HG03196 (cell line): ENCODE measurements around the gene SCN2B.
A peak's percentile ranks its signal among the peaks of the same experiment; 100 is the strongest.

ENCODE experiments used
- ATAC-seq: cut with Tn5 transposase; IDR thresholded peaks from one replicate; pipeline ENCODE4 v1.9.1; 2021; ENCODE audit not compliant: unreplicated experiment

SCN2B gene

GRCh38 chr11:118154641-118155040, 21.8 kb downstream of the SCN2B start:
- ATAC-seq, result no peak

DNA sequence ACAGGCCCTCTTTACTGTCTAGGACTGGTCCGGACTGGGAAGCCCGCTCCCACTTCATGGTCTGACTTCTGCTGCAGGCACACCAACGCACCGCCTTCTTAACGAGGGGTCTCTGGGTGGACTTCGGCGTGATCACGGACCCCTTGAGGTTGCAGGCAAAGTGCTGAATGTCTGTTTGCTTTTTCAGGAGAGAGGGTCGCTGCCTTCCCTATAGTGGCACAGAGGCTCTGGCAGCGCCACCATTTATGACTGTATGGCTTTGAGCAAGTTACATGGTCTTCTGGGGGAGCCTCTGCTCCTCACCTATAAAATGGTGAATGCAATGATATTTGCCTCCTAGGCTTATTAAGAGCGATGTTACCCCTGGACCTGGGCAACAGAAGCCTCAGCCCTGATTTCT, 22.5 kb downstream of the SCN2B start:
- no peak for ATAC-seq

DNA sequence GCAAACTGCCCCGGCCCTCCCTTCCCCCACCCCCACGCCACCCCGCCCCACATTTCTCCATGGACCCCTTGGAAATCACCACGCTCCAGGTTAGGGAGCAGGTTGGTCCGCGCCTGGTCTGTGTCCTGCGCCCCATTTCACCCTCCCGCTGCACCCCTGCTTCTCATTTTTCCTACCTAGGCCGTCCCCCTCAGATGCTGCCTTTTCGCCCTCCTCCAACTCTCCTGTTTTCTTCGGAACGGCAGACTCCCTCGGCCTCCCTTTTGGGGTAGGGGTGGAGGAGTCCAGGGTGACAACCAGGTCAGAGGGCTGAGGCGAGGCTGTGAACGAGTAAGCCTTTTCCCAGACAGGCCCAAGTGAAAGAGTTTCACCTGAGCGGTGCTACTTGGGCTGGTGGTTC, 22.9 kb downstream of the SCN2B start:
- no peak for ATAC-seq

DNA sequence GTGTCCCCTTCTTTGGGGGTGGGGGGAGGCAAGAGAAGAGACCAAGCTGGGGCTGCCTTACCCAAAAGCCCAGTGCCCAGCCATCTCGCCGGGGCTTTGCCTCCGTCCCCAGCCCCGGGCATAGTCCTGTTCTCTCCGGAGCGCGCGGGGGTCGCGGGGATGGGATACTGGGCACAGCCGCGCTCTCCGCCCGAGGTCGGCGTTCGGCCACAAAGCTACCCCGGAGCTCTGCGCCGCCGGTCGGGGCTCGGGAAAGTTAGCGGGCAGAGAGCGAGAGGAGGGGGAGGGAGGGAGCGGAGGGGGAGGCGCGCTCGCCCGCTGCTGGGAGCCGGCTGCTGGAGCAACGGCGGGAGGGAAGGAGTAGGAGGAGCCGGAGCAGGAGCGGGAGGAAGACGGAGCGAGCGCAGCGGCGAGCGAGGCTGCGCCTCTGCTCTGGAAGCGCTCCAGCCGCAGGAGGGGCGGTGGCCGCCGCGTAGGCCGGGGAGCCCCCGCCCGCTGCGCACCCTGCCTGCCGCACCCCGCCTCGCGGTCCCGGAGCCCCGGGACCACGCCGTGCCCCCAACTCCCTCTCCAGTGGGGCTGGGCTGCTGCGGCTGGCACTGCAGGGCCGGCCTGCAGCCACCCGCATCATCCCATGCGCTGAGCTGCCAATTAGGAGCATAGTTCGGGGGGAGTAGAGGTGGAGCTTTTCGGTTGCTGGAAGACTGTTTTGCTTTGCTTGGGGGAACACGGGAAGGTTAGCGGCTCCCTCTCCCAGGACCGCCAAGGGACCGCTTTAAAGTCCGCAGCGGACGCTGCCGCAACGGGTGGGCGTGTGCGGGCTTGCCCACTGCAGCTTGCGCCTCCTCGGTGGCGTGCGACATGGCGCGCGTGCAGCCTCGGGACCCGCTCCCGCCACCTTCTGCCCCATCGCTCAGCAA, 23.6 kb downstream of the SCN2B start, which contains the start of gene SCN4B:
Gene SCN4B (minus strand): TSS at position 272 of the 920 bp plus-strand sequence. CDS start 150 bp downstream, at position 122.
- ATAC-seq, result no peak

GRCh38 chr11:118152020-118152551, 24.4 kb downstream of the SCN2B start:
- no peak for ATAC-seq

DNA sequence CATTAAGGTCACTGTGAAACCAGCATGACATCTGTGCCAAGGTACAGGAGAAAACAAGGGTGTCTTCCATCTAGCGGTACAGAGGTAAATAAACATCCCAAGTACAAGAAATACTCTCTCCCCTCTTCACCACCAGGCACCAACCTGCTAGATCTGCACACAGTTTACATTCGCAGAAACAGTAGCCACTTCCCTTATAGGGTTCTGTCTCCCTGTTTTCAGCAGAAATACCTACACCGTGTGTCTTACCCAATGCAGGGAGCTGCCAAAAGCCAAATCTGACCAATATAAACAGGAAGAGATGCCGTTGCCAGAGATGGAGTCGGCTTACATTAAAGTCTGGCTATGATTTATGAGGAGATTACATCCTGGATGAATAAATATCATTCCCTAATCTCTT, 25.0 kb downstream of the SCN2B start:
- ATAC-seq, result no peak

GRCh38 chr11:118149493-118149892, 26.9 kb downstream of the SCN2B start:
- ATAC-seq, result no peak

- no peak for ATAC-seq
These were observed 27.6 kb downstream of the SCN2B start for GRCh38 chr11:118148856-118149255.

GRCh38 chr11:118148240-118148639, 28.2 kb downstream of the SCN2B start:
- ATAC-seq, result no peak

DNA sequence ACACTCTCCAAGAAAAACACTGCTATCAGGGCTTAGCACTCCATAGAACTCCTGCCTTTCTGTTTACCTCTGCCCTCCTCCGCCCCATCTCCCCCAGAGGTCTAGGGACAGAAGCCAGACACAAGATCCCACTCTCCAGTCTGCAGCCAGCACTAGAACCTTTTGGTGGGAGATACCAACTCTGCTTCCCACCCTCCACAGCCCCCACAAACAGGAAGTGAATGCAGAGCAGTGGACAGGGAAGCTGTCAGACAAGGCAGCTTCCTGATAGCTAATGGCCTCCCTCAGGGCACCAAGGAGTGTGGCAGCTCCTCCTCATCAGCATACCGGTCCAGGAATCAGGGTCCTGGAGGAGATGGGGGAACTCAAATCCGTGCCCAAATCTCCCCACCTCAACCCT, 28.9 kb downstream of the SCN2B start:
- ATAC-seq, result no peak

- no peak for ATAC-seq
These were observed 29.9 kb downstream of the SCN2B start for GRCh38 chr11:118146554-118146953.

DNA sequence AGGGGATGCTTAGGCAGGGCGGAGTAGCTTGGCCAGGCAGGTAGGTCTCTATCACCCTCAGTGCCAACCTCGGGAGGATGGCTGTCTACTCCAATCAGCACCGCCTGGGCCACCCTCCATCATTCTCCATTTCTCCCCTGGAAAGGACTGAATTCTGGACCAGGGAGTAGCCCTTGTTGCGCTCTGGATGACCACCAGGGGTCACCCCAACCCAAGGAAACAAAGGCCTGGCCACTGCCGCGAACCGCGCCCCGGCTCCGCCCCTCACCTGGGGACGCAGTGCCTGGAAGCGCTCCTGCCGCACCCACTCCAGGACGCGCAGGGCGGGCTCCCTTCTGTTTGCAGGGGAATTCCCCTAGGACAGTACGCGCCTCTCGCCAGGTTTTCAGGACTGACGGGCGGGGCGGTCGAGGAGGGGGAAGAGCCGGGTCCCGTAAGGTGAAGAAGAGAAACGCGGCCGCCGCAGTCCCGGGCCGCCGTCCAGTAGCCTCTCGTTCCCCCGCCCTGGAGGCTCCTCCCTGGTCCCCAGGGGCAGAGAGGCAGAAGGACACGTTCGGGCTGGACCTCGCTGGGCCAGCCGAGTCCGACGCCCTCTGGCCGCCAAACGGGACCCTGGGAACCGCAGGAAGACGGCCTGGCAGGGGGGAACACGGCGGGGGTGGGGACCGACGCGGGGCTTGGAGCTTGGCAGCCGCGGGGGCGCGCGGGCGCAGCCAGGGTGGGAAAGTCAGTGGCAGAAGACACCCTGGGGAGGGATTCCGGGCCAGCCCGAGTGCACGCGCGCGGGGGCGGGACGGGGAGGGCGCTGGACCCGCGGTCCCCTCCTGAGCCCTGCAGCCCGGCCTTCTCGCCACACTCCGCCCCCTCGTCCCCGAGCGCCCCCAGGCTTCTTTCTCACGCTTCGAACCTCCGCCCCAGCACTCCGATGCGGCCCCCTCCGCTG, 30.9 kb downstream of the SCN2B start:
- ATAC-seq, result peak; percentile 74

DNA sequence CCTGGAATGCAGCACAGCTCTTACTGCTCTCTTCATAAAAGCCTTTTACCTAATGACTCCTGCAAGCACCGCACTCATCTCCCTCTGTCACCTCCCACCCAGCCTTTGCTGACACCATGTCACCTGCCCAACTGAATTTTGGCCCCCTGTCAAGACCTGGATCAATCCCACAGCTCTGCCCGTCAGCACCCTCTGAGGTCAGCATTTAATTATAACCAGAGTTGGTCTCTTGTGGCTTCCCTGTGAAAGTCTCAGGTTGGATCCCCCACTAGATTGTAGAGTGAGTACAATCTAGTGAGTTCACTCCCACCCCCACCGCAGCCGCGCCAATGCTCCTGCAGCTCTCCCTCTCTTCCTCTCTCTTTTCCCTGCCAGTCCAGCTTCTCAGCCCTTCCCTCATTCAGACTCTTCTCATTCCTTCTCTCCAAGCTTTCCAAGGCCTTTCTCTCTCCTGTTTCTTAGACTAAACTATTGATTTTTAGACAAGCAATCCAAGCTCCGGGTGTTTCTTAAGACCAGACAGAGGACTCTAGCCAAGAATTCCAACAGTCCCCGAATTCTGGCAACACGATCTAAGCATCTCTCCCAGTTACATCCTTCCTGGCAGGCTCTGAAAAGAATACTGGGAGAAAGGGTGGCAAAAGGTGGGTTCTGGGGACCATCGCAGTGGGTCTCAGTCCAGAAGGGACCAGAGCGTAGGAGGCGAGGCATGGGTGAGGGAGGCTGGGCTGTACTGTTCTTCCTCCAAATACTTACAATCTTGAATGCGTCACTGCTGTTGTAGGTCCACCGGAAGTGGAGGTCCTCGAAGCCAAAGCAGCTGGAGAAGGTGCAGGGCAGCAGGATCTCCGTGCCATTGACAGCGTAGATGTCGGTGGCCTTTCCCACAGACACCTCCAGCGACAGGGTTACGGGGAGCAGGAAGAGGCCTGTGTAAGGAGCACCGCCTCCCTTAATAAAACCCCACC, 31.9 kb downstream of the SCN2B start:
- peak; percentile 5 for ATAC-seq

GRCh38 chr11:118143661-118144185, 32.7 kb downstream of the SCN2B start:
- no peak for ATAC-seq

- ATAC-seq, result no peak
These were observed 33.6 kb downstream of the SCN2B start for GRCh38 chr11:118142809-118143208.

GRCh38 chr11:118142081-118142480, 34.4 kb downstream of the SCN2B start:
- no peak for ATAC-seq

DNA sequence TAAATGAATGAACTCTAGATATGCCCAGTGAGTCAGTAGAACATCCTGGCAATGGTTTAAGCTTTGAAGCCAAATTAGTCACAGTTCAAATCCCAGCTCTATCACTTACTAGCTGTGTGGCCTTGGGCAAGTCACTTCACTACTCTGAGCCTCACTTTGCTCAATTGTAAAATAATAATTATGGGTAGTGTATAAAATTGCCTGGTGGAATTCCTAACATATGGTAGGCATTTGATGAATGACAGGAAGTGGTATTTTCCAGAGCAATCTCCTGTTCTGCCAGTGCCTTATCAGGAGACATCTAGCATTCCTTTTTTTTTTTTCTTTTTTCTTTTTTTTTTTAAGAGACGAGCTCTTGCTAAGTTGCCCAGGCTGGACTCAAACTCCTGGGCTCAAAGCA, 36.9 kb downstream of the SCN2B start:
- ATAC-seq, result no peak

DNA sequence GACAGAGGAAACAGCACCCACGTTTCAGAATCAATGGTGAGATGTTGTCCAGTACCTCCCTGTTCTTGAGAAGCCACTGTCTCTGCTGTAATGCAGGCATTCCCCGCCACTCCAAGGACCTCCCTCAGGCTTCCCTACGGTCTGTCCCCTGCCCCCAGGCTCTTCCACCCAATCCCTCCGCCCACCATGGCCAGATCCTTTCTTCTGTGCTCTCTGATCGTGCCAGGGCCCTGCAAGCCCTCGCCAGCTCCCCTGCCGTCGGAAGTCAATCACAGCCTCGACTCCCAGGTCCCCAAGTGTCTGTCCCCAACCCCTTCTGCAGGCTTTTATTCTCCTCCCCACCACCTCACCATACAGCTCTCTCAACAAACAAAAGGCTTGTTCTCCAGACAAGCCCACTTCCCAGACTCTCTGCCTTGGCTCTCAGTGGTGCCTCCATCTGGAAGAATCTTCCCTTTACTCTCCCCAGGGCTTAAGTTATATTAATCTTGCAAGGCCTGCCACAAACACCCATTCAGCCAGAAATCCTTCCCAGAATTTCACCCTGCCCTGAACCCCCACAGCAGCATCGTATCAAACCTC, 37.5 kb downstream of the SCN2B start:
- ATAC-seq, result no peak

DNA sequence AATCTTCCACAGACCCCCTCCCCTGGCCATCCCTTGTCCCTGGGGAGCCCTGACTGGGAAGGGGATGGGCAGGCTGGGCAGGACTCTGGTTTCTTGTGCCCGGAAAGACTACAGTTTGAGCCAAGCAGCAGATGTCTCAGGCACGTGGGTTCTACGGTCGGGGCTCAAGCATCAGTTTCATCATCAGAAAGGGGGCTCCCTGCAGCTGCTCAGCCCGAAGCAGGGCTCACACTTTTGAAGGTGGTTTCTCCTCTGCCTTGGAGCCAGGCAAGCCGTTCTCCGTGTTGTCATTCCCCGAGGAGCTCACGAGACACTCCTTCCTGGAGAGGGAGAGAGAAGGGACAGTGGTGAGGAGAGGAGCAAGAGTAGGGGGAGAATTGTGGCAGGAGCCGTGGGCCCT, 39.6 kb downstream of the SCN2B start:
- ATAC-seq, result no peak

DNA sequence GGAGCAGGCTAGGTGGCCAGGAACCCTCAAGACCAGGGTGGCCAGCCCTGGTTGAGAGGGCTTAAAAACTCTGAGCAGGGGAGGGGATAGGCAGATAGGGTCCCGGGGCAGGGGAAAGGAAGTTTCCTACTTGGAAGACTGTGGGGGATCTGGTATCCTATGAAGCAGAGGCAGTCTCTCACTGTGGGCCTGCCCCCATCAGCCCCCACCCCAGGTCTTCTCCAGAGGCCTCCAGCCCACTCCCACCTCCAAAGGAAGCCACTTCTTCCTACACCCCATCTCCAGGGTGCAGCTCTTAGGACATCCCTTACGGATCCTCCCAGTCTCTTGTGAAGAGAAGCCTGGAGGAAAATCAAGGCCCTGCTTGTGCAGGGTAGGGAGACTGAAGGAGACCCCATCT, 40.1 kb downstream of the SCN2B start:
- ATAC-seq, result no peak
